HG02623 (cell line): ENCODE data around the gene MAN2C1.
A peak's percentile ranks its signal among the peaks of the same experiment; 100 is the strongest.
"Not testable (repeated sequence)": the region's sequence is repeated elsewhere in the genome, so short reads cannot be mapped to it uniquely, and the experiment has no call there.

Experiments
- ATAC-seq: cut with Tn5 transposase; IDR thresholded peaks from one replicate; pipeline ENCODE4 v1.9.1; 2021; ENCODE audit warnings: moderate library complexity; ENCODE audit not compliant: unreplicated experiment

The MAN2C1 gene

DNA sequence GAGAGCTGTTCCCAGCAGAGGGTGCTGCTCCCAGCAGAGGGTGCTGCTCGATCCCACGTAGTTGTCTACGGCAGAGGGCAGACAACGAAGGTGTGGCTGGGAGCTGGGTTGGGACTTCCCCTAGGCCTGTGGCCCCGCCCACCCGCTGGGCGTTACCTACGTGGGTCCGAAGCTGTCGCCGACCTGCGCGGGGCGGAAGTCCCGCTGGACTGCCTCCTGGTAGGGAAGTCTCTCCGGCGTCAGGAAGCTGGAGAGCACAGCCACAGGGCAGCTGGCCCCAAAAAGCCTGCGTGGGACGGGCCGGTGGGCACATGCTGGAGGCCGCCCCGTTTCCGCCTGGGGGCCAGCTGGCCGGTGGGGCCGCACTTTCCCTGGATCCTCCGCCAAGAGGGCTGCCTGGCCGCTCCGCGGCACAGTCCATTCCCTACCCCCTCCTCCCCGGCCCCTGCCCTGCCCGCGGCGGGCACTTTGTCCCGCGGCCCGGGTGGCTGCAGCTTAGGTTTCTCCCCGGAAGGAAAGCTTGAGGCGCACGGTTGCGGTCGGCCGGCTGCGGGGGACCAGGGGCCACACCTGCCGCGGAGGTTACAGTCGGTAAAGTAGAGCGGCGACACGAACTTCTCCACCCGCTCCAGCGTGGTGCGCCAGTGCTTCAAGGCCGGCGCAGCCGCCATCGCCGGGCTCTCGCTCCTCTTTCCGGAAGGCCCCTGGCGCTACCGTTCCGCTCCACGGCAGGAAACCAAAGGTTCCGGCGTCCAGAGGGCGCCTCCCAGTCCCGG lies at the start of gene MAN2C1:
TSS of gene MAN2C1 (minus strand) at position 695 of the 776 bp plus-strand sequence. CDS start at position 671, 24 bp downstream.
- peak; percentile 78 for ATAC-seq

DNA sequence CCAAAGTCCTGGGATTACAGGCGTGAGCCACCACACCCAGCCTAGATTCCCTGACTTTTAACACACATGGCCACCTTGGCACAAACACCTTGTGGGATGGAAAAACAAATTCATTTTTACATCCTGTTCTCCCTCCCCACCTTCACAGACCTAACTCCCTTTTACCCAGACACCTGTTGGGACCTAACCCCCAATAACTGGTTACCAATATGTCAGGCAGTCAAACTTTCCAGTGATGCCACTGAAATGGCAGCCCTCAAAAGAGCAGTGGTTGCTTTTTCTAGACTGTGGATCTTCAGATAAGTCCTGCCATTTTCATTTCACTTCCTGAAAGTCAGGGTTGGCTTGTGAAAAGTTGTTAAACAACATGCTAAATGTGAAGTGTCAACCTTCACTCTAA lies 48.2 kb upstream of the MAN2C1 start:
- no peak for ATAC-seq

- no peak for ATAC-seq
Measured at GRCh38 chr15:75410196-75410595, 41.8 kb upstream of the MAN2C1 start.

DNA sequence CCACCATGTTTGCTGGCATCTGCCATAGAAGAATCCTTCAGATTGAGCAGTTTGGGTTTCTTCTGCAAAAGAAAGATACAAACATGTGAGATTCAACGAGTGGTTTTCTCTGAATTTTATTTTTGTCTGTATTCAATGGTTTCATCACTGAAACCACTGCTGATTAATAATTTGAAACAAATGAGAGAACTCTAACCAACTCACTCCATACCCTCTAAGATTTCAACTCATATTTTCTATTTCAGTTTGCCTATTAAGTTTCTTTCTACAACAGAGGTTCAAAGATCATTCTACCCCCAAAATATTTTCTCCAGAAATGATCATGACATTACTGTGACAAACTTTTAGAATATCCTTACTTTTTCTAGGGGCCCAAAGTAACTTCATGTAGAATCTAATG lies 38.7 kb upstream of the MAN2C1 start:
- no peak for ATAC-seq

GRCh38 chr15:75403892-75404291 lies 35.5 kb upstream of the MAN2C1 start:
- ATAC-seq: no peak

- ATAC-seq: no peak
Measured at GRCh38 chr15:75397494-75397893, 29.1 kb upstream of the MAN2C1 start.

DNA sequence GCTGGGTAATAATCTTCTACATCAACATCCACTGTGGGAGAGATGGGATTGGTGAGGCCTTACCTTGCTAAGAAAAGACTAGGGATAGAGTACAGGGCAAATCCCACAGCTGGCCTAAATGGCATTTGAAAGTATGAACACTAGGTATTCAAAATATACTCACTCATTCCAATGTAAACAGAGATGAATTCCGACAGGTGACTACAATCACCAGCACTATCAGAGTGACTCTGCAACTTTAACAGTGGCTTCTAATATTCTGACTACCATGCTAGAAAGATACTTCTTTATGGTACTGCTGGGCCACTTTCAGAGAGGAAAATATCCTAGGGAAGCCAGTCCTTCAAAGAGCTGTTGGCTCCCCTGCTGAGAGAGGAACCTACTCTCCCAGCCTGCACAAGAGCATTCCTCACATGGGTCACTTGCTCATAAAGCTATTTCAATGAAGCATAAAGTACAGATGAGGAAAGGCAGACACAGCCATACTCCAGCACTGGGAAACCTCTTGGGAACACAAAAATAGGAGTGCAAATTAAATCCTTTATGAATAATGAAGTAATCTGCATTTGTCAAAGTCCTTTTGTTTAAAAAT lies 21.5 kb upstream of the MAN2C1 start:
- no peak for ATAC-seq

DNA sequence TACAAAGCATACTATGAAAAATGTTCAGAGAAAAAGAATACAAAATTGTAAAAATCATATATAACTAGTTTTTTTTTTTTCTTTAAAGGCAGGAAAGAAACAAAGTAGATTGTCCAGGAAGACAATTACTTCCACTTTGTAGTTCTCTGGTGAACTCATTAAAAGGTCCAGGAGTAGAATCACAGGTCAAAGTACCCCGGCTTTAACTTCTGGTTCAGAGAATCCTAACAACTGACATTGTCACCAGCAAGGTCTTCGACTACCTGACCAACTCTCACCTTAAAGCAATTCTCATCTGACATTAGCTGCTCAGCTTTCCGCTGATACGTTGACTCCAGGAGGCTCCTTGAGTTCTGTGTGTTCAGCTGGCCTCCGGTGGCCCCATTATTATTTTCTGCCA lies 15.6 kb upstream of the MAN2C1 start:
- ATAC-seq: not testable (repeated sequence)

DNA sequence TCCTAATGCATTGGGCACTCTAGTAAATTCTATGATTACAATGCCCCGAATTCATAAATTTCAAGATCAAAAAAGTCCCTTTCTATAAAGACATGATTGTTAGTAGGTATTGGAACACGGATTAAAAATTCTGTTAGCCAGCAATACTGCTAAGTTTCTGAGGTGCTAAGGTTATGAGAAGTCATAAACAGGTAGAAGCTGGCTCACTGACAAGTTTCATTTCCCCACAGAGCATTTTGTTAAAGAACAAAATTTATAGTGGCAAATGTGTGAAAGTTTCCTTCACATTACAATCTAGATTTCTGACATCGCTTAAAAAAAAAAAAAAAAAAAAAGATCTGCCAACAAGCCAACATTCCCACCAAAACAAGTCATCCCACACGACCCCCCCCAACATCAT lies 12.4 kb upstream of the MAN2C1 start:
- no peak for ATAC-seq

- ATAC-seq: no peak
Measured at GRCh38 chr15:75371901-75372688, 3.7 kb upstream of the MAN2C1 start.

DNA sequence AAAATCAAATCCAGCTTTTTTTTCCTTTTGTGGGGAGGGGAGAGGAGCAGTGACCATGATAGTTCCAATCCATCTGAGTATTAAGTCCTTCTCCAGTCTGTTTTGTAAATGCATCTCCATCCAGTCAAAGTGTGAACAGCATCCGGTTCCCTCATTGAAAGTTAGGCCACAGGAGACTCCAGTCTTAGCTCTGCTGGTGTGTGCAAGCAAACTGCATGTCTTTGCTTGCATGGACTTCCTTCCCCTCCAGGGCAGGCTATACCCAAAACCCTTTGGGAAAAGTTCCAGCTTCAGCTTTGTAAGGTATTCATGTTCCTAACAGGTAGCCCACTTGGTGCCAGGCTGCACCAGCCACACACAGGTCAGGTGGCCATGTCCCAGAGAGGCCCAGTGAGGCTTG lies 3.1 kb upstream of the MAN2C1 start:
- ATAC-seq: no peak

GRCh38 chr15:75369897-75370581 lies 1.6 kb upstream of the MAN2C1 start:
- no peak for ATAC-seq

DNA sequence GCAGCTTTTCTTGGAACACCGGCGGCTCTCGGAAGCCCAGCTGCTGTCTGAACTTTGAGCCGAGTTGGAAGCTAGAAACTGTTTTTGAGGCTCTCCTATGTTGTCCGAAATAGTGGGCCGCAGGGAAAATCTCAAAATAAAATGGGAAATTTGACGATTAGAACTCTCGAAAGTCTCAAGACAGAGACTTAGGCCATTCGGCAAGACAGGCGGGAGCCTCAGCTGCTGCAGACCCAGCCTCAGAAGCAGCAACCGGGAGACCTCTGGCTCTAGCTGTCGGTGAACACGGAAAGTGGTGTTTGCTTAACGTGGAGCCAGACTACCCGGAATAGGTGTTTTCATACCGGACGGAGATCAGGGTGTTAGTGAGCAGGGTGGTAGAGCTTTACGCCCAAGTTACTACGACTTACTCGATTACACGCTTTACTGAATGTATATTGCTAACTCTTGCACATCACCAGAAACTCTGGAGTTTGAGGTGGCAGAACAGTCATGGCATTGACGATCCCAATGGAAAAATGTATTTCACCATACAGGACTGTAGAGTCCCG lies 357 bp upstream of the MAN2C1 start:
- peak; percentile 14 for ATAC-seq

- no peak for ATAC-seq
Measured at GRCh38 chr15:75367406-75367912, 948 bp downstream of the MAN2C1 start.

GRCh38 chr15:75367006-75367405 lies 1.4 kb downstream of the MAN2C1 start:
- no peak for ATAC-seq

GRCh38 chr15:75366163-75366562 lies 2.2 kb downstream of the MAN2C1 start:
- ATAC-seq: no peak

DNA sequence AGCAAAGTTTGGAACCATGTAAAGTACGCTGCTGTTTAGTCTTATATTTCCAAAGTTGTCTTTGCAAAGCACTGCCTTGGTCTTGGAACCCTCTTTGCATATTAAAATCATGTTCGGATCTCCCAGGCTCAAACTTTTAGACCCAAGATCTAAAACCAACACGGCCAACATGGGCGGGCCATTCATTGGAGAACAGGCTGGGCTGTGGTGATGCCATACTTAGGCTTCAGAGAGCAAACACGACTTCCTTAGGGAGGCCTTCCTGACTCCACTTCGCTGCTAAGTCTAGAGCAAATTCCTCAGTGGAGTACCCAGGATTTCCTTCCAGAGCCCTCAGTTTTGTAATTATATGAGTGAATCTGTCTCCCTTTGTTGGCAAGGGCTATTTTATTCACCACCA lies 3.5 kb downstream of the MAN2C1 start:
- ATAC-seq: no peak

DNA sequence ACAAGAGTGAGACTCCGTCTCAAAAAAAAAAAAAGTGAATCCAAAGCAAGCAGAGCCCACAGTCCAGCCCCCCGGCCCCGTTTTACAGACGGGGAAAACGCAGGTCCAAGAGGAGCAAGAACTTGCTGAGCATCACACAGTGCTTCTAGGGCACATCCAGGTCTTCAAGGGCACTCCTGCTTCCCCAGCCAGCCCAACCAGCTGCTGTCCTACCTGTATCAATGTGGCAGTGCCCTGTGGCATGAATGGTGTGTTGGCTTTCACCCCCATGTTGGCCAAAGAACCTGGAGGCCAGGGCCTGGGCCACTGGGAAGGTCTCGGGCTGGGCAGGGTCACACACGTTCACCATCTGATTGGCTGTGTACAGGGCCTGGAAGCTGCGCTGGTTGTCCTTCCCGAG lies 4.6 kb downstream of the MAN2C1 start:
- ATAC-seq: no peak

DNA sequence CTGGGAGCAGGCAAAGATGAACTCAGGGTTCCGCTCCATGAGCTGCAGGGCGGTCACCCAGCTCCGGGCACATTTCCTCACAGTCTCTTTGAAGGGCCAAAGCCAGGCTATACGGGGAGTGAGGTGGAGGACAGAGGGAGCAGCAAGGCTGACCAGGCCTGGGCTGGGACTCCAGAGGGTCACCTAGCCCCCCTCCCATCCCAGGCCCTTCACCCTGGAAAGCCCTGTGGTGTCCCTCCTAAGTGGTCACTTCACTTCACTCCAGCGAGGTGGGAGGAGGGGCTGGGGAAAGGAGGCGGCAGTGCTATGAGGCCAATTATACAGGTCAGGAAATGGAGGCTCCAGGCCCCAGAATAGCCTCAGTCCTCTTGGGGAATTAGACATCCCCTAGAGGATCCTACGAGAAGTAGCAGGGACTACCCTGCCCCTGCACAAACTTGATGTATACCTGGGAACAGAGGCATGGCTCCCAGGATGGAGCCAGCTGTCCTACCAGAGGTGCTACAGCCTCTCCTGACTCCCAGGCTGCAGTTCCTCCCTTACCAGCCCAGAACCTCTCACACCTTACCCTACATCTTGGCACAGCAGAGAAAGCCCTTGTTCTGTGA lies 5.7 kb downstream of the MAN2C1 start:
- no peak for ATAC-seq

DNA sequence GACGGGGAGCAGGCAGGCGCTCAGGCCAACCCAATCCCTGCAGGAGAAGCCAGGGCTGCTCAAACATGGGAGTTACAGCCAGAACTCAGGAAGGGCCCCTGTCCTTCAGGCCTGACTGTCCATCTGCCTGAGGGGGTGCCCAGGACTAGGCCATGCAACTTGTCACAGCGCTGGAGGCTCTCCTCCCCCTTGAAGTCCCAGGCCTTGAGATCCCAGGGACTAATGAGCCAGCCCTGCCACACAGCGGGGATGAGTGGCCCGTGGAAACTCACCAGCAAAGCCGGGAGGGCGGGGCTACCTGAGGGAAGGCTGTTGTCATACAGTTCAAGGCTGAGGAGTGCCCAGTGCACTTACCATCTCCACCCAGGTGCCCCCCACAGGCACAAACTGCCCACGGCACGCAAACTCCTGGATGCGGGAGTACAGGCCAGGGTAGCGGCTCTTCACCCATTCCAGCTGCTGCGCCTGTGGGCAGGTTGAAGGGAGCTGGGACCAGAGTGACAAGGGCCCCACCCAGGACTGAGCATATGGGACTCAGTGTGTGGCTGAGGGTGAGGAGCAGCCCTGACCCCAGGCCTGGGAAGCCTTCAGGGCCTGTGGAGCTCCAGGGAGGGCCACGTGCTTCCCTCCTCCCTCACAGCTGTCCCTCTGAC lies 6.3 kb downstream of the MAN2C1 start:
- ATAC-seq: no peak
